Activated CD4-positive, alpha-beta T cell treated with anti-CD3 and anti-CD28 coated beads, Interleukin-2, Interleukin-6, amounts not matched to agents 100 ng/mL and 50 ng/mL, durations not matched to agents 16 hours and 8 hours (primary cell): ENCODE data around the gene TMEM240.
"Not testable (repeated sequence)": the region's sequence is repeated elsewhere in the genome, so short reads cannot be mapped to it uniquely, and the experiment has no call there.

ENCODE experiments used
- DNase-seq: peaks from one replicate; pipeline ENCODE4 v3.0.0-alpha.2; 2020

TMEM240 gene

DNA sequence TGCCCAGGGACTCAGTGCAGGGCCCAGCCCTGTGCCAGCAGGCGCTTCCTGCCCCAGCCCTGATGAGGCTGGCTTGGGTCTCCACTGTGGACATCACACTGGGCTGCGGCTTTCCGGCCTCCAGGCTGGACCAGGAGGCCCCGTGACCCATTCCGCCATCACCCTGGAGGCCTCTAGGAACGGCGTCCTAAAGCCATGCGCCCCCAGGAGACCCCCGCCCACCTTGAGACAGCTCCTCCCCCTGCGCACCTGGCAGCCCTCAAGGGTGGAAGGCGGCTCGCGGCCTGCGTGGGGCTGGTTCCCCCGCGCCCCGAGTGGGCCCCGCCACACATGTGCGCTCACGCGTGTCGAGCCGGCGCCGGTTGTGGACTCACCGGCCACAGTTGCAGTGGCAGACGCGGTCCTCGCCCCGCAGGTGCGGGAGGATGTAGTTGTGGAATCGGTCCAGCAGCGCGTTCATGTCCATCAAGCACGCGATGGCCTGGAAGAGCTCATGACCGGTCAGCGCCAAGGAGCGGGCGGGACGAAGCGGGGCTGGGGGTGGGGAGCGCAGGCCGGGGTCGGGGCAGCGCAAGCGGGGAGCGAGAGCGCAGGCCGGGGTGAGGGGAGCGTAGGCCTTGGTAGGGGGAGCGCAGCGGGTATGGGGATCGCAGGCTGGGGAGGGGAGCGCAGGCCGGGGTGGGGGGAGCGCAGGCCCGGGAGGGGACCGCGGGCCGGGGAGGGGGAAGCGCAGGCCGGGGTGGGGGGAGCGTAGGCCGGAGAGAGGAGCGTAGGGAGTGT is 924 bp downstream of the TMEM240 start:
- no peak for DNase-seq

DNA sequence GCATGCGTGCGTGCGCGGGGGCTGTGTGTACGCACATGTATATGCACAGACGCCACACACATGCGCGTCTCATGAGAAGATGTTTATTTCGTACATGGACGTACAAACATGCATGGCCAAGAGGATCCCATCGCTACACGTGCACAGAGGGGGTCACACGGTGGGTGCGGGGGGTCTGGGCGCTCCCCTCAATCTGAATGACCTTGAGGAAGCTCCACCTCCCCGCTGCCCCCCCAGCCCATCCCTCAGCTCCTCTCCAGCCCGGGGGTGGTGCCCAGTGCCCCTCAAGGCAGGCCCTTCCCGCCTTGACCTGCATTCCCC is 1.5 kb downstream of the TMEM240 start:
- no peak for DNase-seq

DNA sequence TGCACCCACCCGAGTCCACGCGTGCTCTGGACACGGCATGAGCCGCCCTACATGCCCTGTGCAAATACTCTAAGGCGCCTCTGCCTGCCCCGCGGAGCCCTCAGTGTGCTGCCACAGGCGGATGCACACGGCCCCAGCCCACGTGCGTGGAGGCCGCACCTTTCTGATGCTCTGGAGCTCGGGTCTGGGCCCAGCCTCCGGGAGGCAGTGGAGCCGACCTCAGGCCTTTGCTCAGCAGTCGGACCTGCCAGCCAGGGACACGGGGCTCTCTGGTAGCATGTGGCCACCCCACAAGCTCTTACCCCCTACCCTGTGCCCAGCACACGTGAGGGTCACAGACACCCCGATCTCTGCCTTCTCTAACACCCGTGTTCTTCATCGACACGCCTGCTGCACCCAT is 2.1 kb downstream of the TMEM240 start:
- no peak for DNase-seq

DNA sequence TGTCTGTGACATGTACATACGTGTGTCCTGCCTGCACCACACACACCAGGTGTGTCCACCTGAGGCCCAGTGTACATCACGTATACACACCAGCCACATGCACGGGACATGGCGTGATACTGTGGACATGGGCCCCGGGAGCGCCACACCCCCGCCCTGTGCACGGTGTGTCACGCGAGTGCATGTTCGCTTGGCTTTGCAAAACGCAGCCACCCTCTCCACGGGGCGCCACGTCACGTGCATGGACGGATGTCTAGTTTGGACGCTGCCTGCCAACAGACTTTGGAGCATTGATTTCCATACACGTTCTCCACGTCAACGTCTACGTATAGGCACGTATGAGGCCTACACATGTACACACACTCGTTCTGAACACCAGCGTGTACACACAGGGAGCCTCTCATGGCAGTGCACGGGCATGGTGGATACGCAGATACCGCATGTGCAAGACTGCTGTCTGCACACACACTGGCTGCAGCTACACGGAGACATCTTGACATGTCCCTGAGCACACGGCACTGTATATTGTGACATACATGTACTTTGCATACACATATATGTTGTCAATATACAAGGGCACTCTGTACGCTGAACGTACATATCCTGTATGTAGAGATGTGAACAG is 2.7 kb downstream of the TMEM240 start:
- DNase-seq: no peak

DNA sequence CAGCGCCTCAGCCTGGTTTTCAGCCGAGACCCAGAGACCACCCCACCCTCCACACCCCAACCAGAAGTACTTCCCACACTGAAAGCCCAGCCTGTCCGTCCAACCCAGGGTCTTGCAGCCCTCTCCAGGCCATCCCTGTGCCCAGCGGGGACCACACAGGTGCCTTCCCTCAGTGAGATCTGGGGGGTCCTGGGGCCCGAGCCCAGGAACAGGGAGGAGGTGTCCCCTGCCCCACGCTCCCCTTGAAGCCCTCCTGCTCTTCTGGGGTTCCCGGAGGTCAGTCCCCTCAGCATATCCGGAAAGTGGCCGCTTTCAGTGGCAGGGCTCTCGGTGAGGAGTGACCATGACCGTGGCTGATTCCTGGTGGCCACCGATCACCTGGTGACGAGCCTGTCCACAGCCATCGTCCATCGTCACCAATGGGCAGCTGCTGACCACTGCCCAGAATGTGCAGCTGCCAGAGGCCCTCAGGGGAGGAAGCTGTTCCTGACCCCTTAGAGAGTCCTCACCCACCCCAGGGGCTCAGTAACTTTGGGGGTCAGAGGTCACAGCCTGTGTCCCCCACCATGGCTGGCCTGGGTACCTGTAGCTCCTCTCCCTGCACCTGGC is 3.4 kb downstream of the TMEM240 start:
- DNase-seq: no peak

DNA sequence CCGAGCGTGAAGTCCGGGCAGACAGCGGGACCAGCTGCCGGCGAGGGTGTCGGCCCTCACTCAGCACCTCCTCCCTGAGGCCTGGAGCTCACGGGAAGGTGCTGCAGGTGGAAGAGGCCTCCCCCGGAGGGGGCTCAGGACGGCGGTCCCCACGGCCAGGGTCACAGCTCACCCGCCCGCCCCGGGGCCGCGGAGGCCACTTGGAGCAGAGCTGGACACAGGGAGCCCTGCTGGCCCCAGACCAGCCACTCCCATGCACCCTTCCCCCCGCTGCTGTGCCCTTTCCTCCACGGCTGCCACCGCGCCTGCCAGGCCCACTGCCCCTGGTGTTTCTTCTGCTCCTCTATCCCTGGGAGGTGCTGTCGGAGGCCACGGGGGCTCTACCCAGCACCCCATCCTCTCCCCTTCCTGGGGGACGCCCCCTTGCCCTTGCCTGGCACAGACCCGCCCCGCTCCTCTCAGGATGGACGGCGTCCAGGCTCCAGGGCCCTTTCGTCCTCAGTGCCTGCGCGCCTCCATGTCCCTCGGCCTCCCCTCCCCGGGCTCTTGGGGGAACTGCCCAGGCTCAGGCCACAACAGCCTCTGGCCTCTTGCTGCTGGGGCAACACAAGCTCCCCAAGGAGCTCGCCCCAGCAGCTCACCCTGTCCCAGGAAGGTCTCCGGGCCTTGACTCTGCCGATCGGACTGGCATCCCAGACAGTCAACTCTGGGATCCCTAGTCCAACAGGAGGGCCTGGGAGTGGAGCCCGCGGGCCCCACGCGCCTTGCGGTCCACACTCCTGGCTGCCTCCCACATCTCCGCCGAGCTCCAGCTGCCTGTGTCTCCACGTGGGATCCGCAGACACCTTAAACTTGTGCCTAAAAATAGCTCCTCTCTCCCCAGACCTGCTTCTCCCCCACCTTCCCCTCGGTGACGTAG is 4.1 kb downstream of the TMEM240 start:
- DNase-seq: no peak

DNA sequence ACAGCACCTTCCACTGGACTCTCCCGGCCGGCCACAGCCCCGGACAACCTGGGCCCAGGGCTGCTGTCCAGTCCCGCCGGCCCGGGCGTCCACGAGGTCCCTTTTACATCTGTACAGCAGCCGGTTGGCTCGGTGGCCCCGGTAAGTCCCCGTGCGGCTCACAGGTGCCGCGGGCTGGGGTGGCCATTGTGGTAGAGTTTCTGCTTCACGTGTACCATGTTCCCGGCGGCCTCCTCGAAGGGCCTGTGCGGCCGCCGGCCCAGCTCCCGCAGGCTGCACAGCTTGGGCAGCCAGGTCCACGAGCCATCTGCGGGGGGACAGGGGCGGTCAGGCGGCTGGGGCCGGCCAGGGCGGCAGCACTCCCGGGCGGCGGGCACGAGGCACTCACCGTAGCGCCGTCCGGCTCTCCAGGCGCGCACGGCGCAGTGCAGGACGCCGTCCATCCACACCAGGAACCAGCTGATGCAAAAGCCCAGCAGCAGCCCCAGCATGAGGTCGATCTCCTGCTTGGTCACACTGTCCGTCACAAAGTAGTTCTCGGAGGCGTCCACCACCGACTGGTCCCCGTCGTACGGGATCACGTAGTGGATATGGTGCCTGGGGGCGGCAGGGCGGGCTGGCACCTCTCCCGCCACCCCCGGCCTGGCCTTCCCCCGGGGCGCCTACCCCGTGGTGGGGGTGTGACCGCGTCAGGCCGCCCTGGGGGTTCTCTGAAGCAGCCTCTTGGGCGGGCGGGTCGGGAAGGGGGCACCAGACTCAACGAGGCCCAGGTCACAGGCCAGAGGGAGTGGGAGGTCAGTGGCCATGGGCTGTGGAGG is 5.0 kb downstream of the TMEM240 start:
- DNase-seq: no peak

DNA sequence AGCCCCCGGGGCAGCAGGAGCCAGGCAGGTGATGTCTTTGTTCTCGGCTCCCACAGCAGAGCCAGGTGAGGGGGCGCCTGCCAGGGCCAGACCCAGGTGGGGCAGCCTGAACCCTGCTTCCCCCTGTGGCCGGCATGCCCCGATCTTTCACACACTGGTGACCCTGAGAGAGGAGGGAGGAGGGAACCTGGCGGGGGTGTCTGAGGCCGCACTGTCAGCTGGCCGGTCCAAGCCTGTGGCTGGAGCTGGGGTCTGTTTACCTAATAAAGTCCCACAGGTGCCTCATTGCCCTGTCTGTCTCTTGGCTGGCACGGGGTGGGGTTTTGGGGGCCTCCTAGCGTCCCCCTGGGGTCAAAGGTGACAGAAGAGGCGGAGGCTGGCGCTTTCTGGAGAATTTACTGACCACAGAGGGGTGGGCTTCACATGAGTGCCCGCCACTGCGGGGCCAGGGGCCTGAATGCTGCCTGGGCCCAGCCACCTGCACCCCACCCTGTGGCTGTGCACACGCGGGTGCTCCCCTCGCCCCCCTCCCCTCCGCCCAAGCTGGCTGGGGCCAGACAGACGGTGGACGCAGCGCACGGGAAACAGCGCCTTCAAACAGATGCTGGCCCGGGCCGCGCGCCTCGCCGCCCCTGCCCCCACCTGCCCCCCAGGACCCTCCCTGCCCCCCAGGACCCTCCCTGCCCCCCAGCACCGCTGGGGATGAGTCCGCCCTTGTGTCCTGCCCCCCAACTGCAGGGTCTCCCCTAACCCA is 5.8 kb downstream of the TMEM240 start:
- DNase-seq: no peak

DNA sequence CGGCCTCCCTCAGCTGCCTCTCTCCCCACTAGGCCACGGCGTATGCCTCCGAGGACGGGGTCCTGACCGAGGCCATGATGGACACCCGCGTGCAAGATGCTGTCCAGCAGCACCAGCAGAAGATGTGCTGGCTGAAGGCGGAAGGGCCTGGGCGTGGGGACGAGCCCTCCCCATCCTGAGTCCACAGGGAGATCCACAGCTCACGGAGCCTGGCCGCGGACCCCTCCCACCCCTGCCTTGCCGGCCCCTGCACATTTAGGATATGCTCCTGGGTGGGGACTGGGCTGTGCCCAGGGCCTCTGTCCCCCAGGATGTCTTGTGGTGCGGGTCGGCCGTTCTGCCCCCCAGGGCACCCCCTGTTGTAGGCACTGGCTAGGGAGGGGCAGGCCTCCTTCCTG is 6.5 kb downstream of the TMEM240 start:
- not testable (repeated sequence) for DNase-seq

DNA sequence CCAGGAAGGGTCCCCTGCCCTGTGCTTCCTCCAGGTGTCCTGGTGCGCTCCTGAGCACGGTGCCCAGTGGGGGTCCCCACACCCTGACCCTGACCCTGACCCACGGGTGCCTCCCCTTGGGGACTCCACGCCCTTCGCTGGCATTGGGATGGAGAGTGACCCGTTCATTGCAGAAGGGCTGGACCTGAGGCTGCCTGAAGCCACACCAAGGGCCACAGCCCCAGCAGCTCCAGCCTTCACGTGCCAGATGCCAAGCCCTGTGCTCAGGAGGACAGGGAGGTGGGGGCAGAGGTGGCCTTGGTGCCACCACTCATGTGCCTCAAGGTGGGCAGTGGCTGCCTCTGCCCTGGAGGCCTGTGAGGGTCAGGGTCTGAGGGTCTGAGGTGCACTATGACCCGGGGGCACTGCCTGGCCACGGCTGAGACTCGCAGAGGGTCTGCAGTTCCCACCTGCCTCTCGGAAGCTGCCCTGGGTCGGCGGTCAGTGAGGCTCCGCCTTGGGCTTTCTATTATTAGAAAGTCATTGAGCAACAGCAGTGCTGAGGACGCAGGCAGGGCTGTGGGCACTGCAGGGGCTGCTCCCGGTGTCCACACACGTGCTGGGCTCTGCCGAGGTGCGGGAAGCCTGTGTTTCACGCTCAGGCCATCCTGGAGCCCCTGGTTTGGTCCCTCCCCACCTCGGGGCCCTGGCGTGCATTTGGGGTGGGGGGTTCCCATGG is 7.1 kb downstream of the TMEM240 start:
- not testable (repeated sequence) for DNase-seq

DNA sequence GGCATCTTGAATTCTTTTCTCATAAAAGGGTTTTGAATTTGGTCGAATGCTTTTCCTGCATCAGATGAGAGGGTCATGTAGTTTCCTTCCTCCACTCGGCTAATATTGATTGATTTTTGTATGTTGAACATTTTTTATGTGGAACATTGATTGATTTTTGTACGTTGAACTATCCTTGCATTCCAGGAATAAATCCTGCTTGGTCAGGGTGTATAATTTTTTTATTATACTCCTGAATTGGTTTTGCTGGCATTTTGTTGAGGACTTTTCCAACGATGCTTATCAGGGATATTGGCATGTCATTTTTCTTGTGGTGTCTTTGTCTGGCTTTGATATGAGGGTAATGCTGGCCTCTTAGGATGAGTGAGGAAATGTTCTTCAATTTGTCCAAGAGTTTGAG is 8.5 kb downstream of the TMEM240 start:
- DNase-seq: no peak

DNA sequence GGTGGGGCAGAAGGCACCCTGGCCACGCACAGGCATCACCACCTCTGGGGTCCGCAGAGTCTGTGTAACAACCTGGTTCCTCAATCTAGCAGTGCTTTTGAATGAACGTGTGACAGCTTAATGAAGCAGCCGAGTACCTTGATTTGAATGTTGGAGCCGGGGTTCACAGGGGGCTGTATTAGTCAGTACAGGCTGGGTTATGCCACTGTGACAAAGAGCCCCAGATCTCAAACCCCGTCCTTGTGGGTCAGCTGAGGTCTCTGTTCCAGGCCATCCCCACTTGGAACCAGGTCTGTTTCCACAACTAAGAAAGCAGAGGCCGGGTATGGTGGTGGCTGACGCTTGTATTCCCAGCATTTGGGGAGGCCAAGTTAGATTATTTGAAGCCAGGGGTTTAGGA is 10.5 kb downstream of the TMEM240 start:
- no peak for DNase-seq

DNA sequence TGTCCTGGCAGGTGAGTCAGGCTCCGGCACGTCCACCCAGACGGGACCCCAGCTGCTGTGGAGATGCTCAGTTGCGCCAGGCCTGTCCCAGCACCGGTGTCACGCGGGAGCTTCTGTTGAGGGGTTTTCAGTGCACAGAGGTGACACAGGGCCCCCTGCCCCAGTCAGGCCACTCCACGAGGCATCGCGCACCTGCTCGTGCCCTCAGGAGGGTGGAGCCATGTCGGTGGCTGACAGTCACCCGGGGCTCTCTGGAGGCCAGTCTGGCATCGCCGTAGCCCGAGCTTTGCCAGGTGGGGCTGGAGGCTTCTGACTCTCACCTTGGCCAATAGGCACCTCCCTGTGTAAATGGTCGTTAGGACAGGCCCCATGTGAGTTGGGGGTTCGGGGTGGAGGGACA is 11.1 kb downstream of the TMEM240 start:
- DNase-seq: no peak

DNA sequence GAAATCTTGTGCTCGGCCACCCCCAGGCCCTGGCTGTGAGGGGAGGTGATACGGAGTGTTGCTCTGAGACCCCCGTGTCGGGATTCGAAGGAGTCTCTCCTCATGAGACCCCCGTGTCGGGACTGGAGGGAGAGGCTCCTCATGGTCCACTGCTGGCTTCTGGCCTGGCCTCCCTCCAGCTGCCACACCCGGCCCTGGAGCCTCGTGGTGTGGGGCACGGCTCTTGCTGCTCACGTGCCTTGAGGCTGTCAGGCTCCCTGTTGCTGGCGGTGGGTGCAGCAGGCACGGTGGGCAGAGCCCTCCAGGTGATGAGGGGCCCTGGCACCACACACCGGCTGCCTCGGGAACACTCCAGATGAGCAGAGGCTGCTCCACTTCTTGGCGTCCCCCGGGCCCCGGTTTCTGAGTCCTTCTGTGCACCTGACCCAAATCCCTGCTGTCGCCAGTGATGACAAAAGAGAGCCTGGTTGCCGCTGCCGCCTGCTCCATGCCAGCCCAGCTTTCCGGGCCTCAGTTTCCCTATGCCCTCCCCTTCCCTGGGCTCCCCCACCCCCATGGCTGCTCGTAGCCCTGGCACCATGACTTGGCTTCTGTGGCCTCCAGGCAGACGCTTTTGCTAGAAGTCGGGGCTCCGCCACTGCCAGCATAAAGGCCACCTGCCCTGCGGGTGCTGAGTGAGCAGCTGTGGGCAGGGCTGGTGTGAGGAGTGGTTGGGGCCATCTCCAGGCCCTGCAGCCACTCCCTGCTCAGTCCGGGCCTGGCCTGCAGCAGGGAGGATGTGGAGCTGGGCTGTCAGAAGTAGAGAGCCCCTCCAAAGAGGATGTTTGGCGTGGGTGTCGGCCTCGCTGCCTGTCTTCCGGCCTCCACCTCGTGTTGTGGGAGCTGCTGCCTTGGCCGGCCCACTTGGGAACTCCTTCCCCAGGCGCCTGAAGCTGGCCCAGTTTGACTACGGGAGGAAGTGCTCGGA is 11.8 kb downstream of the TMEM240 start:
- DNase-seq: no peak

DNA sequence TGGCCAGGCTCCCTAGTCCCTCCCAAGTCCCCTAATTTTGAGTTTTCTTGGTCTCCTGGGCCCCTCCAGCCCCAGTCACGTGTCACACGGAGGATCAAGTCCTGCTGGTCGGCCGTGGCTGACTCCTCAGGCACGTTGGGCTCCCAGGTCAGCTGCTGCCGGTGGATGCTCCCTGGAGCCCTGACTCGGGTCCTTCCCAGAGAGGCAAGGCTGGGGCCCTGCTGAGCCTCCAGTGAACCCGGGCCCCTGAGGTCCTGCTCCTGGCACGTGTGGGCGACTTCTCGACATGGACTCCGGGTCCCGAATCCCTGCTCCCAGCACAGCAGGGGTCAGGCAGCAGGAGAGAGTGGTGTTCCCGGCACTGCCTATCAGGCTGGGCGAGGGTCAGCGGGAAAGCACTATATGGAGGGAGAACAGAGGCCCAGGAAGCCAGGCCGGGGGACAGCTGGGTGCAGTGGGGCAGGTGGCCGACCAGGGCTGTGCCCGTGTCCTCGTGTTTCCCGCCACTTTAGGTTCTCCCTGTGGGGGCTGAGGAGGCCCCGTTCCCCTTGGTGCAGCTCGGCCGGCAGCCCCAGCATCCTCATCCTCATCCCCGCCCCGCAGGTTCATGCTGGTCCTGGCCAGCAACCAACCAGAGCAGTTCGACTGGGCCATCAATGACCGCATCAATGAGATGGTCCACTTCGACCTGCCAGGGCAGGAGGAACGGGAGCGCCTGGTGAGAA is 13.2 kb downstream of the TMEM240 start:
- DNase-seq: no peak

DNA sequence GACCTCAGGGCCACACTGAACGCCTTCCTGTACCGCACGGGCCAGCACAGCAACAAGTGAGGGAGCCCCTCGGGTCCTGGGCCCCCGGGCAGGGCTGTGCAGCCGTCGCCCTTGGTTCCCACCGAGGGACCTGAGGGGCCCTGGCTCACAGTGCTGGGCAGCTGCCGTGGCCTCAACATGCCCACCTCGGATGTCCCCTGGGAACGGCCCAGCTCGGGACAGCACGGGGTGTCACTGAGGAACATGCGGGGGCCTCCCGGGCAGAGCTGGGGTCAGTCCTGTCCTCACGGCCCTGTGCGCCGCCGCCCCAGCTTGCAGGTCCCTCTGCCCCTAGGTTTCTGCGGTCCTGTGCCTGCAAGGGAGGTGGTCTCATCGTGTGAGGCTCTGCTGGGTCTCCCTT is 13.9 kb downstream of the TMEM240 start:
- not testable (repeated sequence) for DNase-seq

DNA sequence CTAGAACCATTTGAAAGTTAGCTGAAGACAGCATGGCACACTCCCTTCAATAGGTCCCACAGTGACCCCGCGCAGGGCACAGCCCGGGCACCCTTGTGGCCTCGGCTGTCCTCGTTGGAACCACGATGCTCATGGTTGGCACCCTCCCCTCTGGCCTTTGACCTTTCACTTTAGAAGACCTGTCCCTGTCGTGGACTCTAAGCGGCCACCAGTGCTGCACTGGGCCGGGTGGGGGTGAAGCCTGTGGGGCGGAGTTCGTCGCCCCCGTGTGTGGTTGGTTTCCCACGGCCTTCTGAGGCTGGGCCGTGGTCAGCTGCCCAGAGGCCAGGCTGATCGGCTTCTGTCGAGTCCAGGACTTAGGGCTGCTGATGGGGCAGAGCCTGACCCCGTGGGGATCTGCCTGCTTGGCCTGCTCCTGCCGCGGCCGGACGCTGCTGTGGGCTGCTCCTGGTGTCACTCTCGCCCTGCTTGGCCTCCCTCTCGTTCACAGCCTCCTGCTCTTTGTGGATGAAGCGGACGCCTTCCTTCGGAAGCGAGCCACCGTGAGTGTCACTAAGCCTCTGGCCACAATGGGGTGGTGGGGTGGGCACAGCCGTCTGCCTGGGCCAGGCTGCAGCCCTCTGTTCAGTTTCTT is 15.6 kb downstream of the TMEM240 start:
- not testable (repeated sequence) for DNase-seq

DNA sequence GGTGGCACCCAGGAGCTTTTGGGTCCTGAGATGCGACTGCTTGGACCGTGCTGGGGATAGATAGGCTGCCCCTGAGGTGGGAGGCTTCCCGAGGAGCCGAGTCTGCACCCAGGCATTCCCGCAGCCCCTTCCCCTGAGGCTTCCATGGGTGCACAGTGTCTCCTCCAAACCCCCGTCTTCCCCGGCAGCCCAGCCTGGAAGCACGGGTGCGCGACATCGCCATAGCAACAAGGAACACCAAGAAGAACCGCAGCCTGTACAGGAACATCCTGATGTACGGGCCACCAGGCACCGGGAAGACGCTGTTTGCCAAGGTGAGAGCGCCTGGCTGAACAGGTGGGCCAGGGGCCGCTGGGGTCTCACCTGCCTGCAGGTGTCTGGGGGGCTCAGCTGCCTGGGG is 16.8 kb downstream of the TMEM240 start:
- not testable (repeated sequence) for DNase-seq

DNA sequence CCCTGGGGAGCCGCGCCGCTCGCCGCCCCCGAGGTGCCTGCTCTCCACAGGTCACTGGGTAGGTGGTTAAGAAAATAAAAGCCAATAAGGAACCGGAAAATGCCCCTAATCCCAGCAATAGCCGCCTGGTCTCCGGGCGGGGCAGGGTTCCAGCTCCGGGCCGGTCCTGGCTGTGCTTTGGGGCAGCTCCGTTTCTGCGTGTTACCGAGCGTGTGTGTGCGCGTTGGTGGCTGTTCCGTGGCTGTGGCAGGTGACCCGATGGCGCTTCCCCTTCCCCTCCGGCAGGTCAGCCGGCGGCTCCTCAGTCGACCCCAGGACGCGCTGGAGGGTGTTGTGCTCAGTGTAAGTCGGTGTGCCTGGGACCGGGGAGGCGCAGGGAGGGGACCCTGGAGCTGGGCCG is 17.2 kb downstream of the TMEM240 start:
- DNase-seq: not testable (repeated sequence)
